Measurements from ENCODE around the gene NOS1AP.

DNA sequence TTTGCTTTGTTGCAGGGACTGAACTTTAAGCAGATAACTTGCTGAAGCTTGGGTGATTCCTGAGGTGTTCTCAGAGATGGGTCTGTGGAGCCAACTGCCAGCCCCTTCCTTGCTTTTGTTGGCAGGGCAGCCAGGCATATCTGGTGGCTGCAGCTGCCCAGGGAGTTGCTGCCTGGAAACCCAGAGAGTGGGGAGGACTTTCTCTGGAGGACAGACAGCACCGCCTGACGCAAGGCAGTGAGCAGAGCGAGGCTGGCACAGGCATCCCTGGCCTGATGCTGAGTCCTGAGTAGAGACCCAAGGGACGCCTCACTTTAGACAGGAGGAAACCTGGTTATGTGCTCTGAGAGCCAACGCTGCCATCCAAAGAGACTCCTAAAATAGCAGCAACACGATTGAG, 36.1 kb upstream of the NOS1AP start:
- no peak for TF ChIP-seq POLR2A (IDR thresholded peaks at IDR 0.05; ENCODE audit: low read depth)
- TF ChIP-seq, protein P1, sequence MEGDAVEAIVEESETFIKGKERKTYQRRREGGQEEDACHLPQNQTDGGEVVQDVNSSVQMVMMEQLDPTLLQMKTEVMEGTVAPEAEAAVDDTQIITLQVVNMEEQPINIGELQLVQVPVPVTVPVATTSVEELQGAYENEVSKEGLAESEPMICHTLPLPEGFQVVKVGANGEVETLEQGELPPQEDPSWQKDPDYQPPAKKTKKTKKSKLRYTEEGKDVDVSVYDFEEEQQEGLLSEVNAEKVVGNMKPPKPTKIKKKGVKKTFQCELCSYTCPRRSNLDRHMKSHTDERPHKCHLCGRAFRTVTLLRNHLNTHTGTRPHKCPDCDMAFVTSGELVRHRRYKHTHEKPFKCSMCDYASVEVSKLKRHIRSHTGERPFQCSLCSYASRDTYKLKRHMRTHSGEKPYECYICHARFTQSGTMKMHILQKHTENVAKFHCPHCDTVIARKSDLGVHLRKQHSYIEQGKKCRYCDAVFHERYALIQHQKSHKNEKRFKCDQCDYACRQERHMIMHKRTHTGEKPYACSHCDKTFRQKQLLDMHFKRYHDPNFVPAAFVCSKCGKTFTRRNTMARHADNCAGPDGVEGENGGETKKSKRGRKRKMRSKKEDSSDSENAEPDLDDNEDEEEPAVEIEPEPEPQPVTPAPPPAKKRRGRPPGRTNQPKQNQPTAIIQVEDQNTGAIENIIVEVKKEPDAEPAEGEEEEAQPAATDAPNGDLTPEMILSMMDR (IDR thresholded peaks at IDR 0.05) = no peak
- TF ChIP-seq EP300 (IDR thresholded peaks at IDR 0.05) = no peak
- no peak for TF ChIP-seq POLR2AphosphoS5 (IDR thresholded peaks at IDR 0.05)

Data from esophagus muscularis mucosa (tissue), 4 donors.